GM18508 (cell line): ENCODE data around the gene FAM184A.
"Not testable (repeated sequence)": the region's sequence is repeated elsewhere in the genome, so short reads cannot be mapped to it uniquely, and the experiment has no call there.

Experiments used
- ATAC-seq: cut with Tn5 transposase; IDR thresholded peaks from one replicate; pipeline ENCODE4 v1.9.1; 2021; ENCODE audit warnings: moderate number of reproducible peaks; ENCODE audit not compliant: insufficient read depth, unreplicated experiment

Gene FAM184A

DNA sequence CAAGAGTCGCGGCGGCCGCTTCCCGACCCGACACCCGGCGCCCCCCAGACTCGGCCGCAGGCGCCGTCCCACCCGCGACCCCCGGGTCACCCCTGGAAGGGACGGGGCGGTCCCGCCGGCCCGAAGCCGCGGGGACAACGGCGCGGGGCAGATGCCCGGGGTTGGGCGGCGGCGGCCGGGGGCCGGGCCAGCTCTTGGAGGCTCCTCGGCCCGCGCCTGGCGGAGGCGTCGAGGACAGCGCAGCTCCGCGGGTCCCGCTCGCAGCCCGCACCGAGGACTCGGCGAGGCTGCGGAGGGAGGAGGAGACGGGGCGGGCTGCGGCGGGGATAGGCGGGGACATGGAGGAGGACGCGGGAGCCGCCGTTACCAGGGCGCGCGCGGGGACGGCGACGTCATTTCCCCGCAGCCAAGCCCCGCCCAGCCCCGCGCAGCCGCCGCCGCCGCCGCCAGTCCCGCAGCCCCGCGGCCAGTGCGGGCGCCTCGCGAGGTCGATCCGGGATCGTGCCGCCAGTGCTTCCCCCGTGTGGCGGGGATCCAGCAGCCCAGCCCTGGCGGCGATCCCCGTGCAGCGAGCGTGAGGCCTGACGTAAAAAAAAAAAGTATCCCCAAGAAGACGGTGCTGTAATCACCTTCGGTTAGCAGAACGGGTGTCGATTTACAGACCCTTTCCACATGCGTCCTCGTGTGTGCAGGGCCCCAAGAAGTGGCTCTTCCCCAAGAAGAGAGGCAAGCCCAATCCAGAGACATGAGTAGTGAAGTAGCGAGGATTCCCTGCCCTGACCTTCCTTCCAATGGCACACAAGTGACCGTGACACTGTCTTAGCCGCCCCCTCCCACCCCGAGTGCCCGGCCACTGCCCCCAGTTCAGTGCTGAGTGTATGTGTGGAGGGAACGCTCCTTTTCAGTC lies at the start of gene FAM184A:
FAM184A (minus strand) TSS at position 289 of the 907 bp plus-strand sequence. CDS start 365 bp downstream, outside the sequence.
- ATAC-seq: no peak

DNA sequence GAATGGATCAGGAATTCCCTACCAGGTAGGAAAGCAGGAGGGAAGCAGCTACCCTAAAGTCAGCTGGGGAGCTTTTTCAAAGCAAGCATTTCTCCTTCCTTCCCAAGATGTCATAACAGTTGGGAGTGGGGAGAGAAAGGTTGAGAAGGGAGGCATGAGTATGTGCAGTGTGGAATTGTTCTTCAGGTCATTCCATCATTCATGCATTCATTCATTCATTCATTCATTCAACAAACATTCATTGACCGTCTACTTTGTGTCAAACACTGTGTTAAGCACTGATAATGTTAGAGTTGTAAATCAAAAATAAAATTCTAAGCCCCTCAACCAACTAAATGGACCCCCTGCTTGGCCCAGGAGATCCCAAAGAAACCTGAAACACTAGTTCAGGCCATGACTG lies 49.2 kb upstream of the FAM184A start:
- ATAC-seq: no peak

DNA sequence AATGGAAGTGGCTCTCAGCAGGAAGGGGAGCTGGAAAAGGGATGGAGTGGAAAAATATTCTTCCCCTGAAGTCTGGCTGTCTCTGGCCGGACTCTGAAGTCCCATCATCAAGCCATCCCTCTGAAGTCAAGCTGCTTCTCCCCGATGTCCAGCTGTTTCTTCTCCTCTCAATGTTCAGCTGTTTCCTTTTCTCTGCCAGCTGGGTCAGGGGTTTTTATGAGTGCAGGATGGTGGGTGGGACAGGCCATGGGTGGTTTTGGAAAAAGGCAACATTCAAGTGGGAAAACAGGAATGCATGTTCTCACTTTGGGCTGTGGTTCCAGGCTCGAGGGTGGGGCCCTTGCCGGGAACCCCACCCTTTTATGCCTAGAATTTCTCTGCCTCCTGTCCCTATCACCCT lies 48.4 kb upstream of the FAM184A start:
- no peak for ATAC-seq

DNA sequence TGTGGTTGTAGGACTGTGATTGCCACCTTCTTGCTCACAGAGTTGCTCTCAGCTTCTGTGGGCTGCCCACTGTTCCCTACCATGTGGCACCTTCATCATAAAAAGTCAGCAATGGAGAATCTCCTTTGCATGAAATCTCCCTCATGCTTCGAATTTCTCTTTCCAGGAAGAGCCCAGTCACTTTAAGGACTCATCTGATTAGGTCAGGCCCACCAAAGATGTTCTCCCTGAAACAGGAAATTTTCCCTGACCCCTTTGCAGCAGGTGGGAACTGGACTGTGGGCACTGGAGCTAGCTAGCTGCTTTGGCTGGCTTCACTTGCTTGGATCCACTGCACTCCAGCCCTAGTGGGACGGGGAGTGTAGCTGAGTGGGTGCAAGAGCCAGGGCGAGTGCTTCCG lies 47.7 kb upstream of the FAM184A start:
- no peak for ATAC-seq

- ATAC-seq: no peak
These were observed 47.1 kb upstream of the FAM184A start for GRCh38 chr6:119125576-119125975.

GRCh38 chr6:119124079-119124824 lies 45.8 kb upstream of the FAM184A start:
- no peak for ATAC-seq

DNA sequence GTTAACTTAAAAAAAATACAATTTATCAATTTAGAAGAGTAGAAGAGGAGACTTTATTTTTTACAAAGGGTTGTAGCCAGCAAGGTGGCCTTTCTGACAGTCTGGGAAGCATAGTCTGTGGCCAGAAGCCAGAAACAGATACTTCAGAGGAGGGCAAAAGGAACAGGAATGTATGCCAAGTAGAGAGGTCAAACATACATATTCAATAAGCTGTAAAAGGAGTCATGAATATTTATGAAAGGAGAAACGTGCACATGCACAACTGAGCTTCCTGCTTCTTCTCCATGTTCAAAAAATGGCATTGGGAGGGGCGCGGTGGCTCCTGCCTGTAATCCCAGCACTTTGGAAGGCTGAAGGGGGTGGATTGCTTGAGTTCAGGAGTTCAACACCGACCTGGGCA lies 43.9 kb upstream of the FAM184A start:
- ATAC-seq: no peak

DNA sequence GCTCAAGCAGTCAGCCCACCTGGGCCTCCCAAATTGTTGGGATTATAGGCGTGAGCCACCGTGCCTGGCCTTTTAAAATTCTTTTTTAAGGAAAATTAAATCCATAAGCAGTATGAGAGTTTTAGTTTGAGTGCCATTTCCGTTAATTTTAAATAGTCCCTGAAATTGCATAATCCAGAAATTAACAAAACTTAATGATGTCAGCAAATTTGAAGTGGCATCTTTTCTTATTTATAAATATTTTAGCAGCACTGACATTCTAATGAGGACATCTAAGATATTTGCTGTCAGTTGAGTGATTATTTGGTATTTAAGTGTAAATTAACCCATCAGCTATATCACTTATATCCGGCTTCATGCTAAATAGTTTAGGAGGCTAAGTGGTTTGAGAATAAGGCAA lies 42.9 kb upstream of the FAM184A start:
- no peak for ATAC-seq

GRCh38 chr6:119119989-119120388 lies 41.5 kb upstream of the FAM184A start:
- ATAC-seq: no peak

GRCh38 chr6:119119062-119119461 lies 40.6 kb upstream of the FAM184A start:
- not testable (repeated sequence) for ATAC-seq

- ATAC-seq: no peak
These were observed 38.3 kb upstream of the FAM184A start for GRCh38 chr6:119116712-119117281.

DNA sequence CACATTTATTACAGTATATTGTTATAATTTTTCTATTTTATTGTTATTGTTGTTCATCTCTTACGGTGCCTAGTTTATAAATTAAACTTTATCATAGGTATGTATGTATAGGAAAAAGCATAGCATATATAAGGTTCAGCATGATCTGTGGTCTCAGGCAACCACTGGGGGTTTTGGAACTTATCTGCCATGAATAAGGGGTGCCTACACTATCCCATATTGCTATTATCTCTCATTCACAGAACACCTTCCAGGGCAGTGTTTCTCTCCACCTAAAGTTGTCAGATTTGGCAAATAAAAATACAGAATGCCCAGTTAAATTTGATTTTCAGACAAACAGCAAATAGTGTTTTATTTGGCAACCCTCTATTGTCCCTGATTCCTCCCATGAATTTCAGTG lies 35.5 kb upstream of the FAM184A start:
- no peak for ATAC-seq

DNA sequence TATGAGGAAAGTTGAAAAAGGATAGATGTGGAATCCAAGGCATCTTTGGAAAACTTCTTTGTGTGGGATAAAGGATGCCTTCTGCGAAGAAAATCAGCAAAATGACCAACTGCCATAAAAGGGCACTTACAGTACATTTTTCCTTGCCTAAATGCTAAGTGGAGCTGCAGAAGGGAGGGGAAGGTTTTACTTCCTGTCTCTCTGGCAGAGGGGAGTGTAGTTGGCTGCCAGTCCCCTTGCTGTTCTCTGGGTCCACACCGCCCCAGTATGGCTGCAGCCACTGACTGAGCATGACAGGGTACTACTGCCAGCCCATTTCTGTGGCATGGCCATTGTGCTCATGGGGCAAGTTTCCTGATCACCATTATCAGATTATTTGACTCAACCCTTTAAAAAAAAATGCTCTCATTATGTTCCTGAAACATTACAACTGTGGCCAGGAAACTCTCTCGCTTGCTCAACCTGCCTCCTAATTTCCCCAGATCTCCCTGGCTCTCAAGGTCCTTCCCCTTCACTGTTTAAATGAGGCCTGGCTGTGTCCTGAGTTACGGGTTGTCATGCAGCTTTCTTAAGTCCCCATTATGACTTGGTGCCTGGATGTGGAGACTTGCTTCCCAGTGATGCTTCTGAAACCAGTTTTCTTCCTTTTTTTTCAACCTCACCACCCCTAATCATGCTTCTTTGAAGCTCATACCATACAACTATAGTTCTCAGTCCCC lies 34.5 kb upstream of the FAM184A start:
- ATAC-seq: no peak

GRCh38 chr6:119110601-119111548 lies 32.4 kb upstream of the FAM184A start:
- ATAC-seq: peak; percentile 68

DNA sequence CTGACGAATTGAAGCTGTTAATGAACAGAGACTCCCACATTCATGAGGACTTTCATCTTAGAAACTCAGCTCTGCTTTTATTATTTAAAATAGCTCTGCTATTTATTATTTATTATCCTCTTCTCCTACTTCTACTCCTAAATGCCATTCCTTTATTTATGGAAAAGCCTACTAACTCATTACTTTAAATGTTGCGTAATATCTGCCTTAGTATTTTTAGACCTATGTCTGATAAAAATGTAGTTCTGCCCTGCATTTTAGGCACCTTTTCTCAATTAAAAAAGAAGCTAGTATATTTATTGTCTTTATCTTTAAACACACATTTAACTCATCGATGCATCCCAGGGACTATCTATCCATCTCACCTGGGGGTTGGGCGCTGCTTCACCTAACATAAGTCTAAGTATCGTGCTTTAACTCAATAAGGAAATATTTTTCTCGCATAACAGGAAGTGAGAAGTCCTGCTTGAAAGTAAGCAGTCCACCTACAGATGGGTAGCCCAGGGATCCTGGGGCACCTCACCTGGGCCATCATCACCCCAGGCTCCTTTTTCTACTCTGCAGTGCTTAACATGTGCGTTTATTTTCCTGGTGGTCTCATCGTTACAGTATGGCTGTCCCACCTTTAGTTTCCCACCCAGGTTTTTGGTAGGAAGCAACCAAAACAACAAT lies 31.3 kb upstream of the FAM184A start:
- no peak for ATAC-seq

DNA sequence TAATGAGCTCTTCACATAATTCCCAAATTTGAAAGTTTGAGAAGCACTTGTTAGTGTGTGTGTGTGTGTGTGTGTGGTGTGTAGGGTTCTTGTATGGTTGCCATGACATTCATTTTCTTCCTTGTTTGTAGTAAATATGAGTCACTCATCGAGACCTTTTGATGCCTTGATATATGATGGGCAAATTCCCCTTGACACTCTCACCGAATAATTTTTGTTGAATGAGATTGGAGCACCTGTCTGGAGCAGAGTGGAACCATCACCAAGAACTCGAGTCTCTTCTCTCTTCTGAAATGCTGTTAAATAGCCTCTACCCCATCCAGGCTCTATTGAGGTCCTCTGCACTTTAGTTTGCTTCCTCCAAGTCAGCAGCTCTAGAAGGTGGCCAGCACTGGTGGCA lies 29.6 kb upstream of the FAM184A start:
- ATAC-seq: no peak

DNA sequence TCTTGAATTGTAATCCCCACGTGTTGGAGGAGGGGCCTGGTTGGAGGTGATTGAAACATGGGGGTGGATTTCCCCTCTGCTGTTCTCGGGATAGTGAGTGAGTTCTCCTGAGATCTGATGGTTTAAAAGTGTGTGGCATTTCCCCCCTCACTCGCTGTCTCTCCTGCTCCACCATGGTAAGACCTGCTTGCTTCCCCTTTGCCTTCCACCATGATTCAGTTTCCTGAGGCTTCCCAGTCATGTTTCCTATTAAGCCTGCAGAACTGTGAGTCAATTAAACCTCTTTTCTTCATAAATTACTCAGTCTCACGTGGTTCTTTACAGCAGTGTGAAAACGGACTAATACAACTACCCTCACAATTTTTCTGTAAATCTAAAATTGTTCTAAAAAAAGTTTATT lies 26.8 kb upstream of the FAM184A start:
- ATAC-seq: no peak

GRCh38 chr6:119102901-119103300 lies 24.4 kb upstream of the FAM184A start:
- ATAC-seq: no peak

DNA sequence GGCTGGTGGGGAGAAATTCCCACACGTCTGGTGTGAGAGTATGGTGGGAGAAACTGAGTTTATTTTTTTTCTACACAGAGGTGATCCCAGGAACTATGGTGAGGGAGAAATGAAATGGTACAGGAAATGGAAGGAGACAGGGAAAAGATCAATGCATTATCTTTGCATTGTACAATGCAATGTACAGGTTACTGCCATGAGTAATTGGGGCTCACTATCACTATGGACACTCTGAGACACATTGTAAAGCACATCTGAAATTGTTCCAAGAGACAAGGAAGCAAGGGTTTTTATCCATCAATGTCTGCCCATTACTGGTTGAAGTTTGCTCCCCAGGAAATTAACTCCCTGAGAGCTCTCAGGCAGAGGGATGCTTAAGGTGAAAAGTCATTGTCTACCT lies 21.7 kb upstream of the FAM184A start:
- no peak for ATAC-seq
